ENCODE measurements around the gene OR2W1.

OR2W1 gene

DNA sequence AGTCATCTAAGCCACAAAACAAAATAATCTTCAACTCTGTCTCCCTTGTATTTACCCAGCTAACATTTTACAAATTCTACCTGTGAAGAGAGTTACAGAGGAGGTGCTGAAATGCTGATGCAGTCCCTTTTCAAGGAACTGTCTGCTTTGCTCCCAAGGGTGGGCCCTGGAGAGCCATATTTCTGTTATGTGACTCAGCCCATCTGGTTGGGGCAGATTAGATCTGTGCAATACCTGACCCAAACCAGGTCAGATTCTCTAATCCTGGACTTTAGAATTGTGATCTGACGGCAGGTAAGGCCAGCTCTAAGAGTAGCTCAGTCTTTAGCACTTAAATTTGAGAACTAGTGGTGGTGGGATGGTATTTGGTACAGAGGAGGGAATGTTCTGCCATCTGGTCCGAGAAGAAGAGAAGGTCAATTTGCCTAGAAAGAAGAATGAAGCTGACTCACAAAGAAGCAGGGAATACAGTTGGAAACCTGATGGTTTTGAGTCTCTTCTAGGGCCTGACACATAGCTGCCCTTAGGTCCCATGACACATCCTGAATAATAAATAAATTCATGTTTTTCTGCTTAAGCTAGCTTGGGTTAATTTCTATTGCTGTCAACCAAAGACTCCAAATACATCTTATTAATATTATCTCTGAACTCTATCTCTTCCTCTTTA lies 48.0 kb downstream of the OR2W1 start:
- no peak for DNase-seq (ENCODE audit: low read depth in 3 of 3)

DNA sequence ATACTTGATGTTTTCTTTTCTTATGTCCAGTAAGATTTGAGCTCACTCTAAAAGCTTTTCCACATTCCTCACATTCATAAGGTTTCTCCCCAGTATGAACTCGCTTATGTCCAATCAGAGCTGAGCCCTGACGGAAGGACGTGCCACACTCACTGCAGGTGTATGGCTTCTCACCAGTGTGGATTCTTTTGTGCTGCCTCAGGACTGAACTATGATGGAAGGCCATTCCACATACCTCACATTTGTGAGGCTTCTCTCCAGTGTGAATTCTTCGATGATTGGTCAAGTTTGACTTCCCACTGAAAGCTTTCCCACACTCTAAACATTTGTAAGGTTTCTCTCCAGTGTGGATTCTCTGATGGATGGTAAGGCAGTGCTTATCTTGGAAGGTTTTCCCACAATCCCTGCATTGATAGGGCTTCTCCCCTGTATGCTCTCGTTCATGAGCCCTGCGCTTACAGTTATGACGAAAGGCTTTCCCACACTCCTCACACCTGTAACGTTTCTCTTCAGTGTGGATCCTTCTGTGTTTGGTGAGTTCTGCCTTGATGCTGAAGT lies 49.8 kb downstream of the OR2W1 start:
- no peak for DNase-seq (ENCODE audit: low read depth in 3 of 3)

All from stimulated activated CD4-positive, alpha-beta T cell treated with anti-CD3 and anti-CD28 coated beads, TNF-alpha, amount 100 ng/mL, for 4 hours (primary cell).